HCT116 (cell line): ENCODE results near the gene UBE2M. TPM values are rescaled to one million over a fixed set of nuclear protein-coding genes. Genes with fewer than 3 reads are reported as not detected.

Source experiments
- ATAC-seq: fragments of 200-7000 bp; cut with Tn5 transposase; 2 replicates; pipeline ENCODE4 v1.9.1; 2020; ENCODE audit warnings: mild to moderate bottlenecking, moderate library complexity
- BruUV-seq: library from RNA; stranded (reverse); fragments of 400-500 nt; replicated peaks from 2 replicates; lab custom pipeline; 2021; lab: Mats Ljungman, UMichigan
- CTCF ChIA-PET: fragments of 300-600 bp; sonication (Branson Sonifier 250); formaldehyde crosslinking; loops from one replicate; lab custom pipeline; 2021; ENCODE audit warnings: antibody characterized with exemption; lab: Charles Lee
- POLR2A ChIA-PET: fragments of 300-600, 350-600 bp; sonication (Branson Sonifier 250); formaldehyde crosslinking; loops from one replicate; lab custom pipeline; 2021; ENCODE audit warnings: antibody characterized with exemption; lab: Charles Lee
- RAD21 ChIA-PET, 2 experiments: fragments of 300-600 bp; sonication (Branson Sonifier 250); formaldehyde crosslinking; loops; one replicate each; lab custom pipeline; 2023; ENCODE audit warnings: low total read pairs in 2 of 2; ENCODE audit not compliant: uncharacterized antibody in 2 of 2, unreplicated experiment in 2 of 2, low non-redundant PET in 1 of 2; lab: Charles Lee
- DNase-seq: peaks from one replicate; pipeline ENCODE4 v3.0.0-alpha.2; 2010; ENCODE audit warnings: low read depth, low spot score
- H2AFZ ChIP-seq: fragments of 200-600 bp; shearing (Covaris generic), sonication (generic); 2 replicates; pipeline ENCODE4 v1.6.1; 2017; ENCODE audit warnings: low read depth, mixed run types, mixed read lengths, antibody characterized with exemption, low read length; ENCODE audit not compliant: poor library complexity, severe bottlenecking
- H3K27ac ChIP-seq: 2 replicates; pipeline ENCODE4 v1.5.1; 2012; ENCODE audit warnings: low read depth, low read length
- H3K27me3 ChIP-seq: fragments of 200-600 bp; sonication (generic); 2 replicates; pipeline ENCODE4 v1.6.1; 2016; ENCODE audit warnings: mixed run types, low read length, mixed read lengths; ENCODE audit not compliant: insufficient read depth
- H3K36me3 ChIP-seq, 2 experiments: fragments of 200-500 bp in 1 of 2; fragments of 200-600 bp in 1 of 2; sonication (Bioruptor generic) in 1 of 2; sonication (generic) in 1 of 2; 2 replicates each; pipeline versions ENCODE4 v1.5.1 to v1.6.1; 2014 to 2016; ENCODE audit warnings: low read length in 2 of 2, inconsistent platforms in 1 of 2, mixed read lengths in 1 of 2, mixed run types in 1 of 2; ENCODE audit not compliant: insufficient read depth in 2 of 2, control insufficient read depth in 1 of 2
- H3K4me1 ChIP-seq, 2 experiments: fragments of 200-600 bp in 1 of 2; sonication (generic) in 1 of 2; 2 replicates each; pipeline versions ENCODE4 v1.5.1 to v1.6.1; 2012 to 2017; ENCODE audit warnings: low read length in 2 of 2, inconsistent platforms in 1 of 2, mild to moderate bottlenecking in 1 of 2, mixed read lengths in 1 of 2, mixed run types in 1 of 2, moderate library complexity in 1 of 2; ENCODE audit not compliant: insufficient read depth in 2 of 2, control insufficient read depth in 1 of 2
- H3K4me2 ChIP-seq: fragments of 200-600 bp; sonication (generic); 2 replicates; pipeline ENCODE4 v1.6.1; 2017; ENCODE audit warnings: mixed run types, low read length, mixed read lengths
- H3K4me3 ChIP-seq, 2 experiments: fragments of 200-600 bp in 1 of 2; sonication (generic) in 1 of 2; replicated peaks in 1 of 2; 2 replicates each; pipeline ENCODE4 v1.5.1; 2011 to 2016; ENCODE audit warnings: low read length in 2 of 2, control low read depth in 1 of 2, low read depth in 1 of 2, mild to moderate bottlenecking in 1 of 2, mixed read lengths in 1 of 2, mixed run types in 1 of 2
- H3K79me2 ChIP-seq: fragments of 200-600 bp; sonication (generic); 2 replicates; pipeline ENCODE4 v1.6.1; 2017; ENCODE audit warnings: mild to moderate bottlenecking, mixed run types, low read length, moderate library complexity, mixed read lengths; ENCODE audit not compliant: insufficient read depth
- H3K9ac ChIP-seq: fragments of 200-600 bp; sonication (generic); 2 replicates; pipeline ENCODE4 v1.6.1; 2016; ENCODE audit warnings: low read length, mixed read lengths
- H3K9me2 ChIP-seq: fragments of 200-600 bp; sonication (generic), shearing (Covaris generic); 2 replicates; pipeline ENCODE4 v1.6.1; 2017; ENCODE audit warnings: mixed run types, mild to moderate bottlenecking, moderate library complexity; ENCODE audit not compliant: insufficient read depth
- H3K9me3 ChIP-seq, 2 experiments: fragments of 200-500 bp in 1 of 2; fragments of 200-600 bp in 1 of 2; sonication (Bioruptor generic) in 1 of 2; sonication (generic) in 1 of 2; 2 replicates each; pipeline ENCODE4 v1.6.1; 2014 to 2017; ENCODE audit warnings: low read length in 2 of 2, mixed read lengths in 2 of 2, inconsistent platforms in 1 of 2, low read depth in 1 of 2, mild to moderate bottlenecking in 1 of 2, mixed run types in 1 of 2, moderate library complexity in 1 of 2; ENCODE audit not compliant: control insufficient read depth in 1 of 2, insufficient read depth in 1 of 2
- H4K20me1 ChIP-seq: fragments of 200-600 bp; sonication (generic), shearing (Covaris generic); 2 replicates; pipeline ENCODE4 v1.6.1; 2017; ENCODE audit warnings: mixed run types, mild to moderate bottlenecking, moderate library complexity; ENCODE audit not compliant: insufficient read depth
- CBX3 ChIP-seq: IDR thresholded peaks from 2 replicates; pipeline ENCODE4 v1.6.1; 2012; ENCODE audit warnings: low read depth
- CTCF ChIP-seq, 3 experiments: fragments of 200-600 bp in 1 of 3; sonication (generic) in 1 of 3; IDR thresholded peaks in 2 of 3; conservative IDR thresholded peaks in 1 of 3; 2 replicates each; pipeline ENCODE4 v1.5.1; 2012 to 2017; ENCODE audit warnings: low read depth in 2 of 3, low read length in 2 of 3, antibody characterized with exemption in 1 of 3, borderline replicate concordance in 1 of 3, control low read depth in 1 of 3, mild to moderate bottlenecking in 1 of 3, mixed read lengths in 1 of 3, mixed run types in 1 of 3, moderate library complexity in 1 of 3; ENCODE audit not compliant: insufficient read depth in 1 of 3
- EZH2phosphoT487 ChIP-seq: fragments of 200-600 bp; IDR thresholded peaks from 2 replicates; pipeline ENCODE4 v1.6.1; 2018; ENCODE audit warnings: antibody characterized with exemption, borderline replicate concordance
- JUND ChIP-seq: IDR thresholded peaks from 2 replicates; pipeline ENCODE4 v1.6.1; 2012
- POLR2A ChIP-seq: IDR thresholded peaks from 2 replicates; pipeline ENCODE4 v1.7.0; 2011; ENCODE audit warnings: borderline replicate concordance; ENCODE audit not compliant: insufficient read depth, insufficient read length; ENCODE audit errors: extremely low read depth
- POLR2AphosphoS5 ChIP-seq: IDR thresholded peaks from 2 replicates; pipeline ENCODE4 v1.6.1; 2011; ENCODE audit warnings: mild to moderate bottlenecking, low read depth, low read length, moderate library complexity
- SRF ChIP-seq: IDR thresholded peaks from 2 replicates; pipeline ENCODE4 v1.6.1; 2012; ENCODE audit warnings: low read depth
- YY1 ChIP-seq: IDR thresholded peaks from 2 replicates; pipeline ENCODE4 v1.6.1; 2011; ENCODE audit warnings: low read length, low read depth, moderate library complexity, mild to moderate bottlenecking; ENCODE audit not compliant: insufficient replicate concordance; ENCODE audit errors: extremely low read depth
- ZNF274 ChIP-seq: fragments of 200-500 bp; sonication (Bioruptor generic); IDR thresholded peaks from 2 replicates; pipeline ENCODE4 v1.6.1; 2014; ENCODE audit warnings: mild to moderate bottlenecking, low read depth, low read length, inconsistent platforms
- intact Hi-C: fragments of 100-400 bp; cut with micrococcal nuclease; formaldehyde crosslinking; loops from 2 replicates; pipeline ENCODE4 v1.10.0; 2022
- total RNA-seq: library from RNA; stranded (reverse); gene quantifications from one replicate; pipeline ENCODE4 v1.2.1, GENCODE V29; 2021; ENCODE audit not compliant: unreplicated experiment

Gene UBE2M
- total RNA-seq, 1 experiment from 2014 or later = 120 TPM

GRCh38 chr19:58572818-58573657 lies 14.6 kb upstream of the UBE2M start, which contains the start of gene MZF1 (continued):
- no peak; the same call in 1 of the 2 replicates for TF ChIP-seq SRF
- TF ChIP-seq YY1 = peak; percentile 83
- TF ChIP-seq EZH2phosphoT487 = no peak
- no peak for TF ChIP-seq JUND
- TF ChIP-seq ZNF274 = no peak

GRCh38 chr19:58572026-58572817 lies 13.8 kb upstream of the UBE2M start:
- Histone ChIP-seq H3K27me3 (no peaks in the 10 kb centered on the region), H3K27ac (peak overlapping the region; percentile 91), H3K4me3 (peak overlapping the region; percentile 78 to 86), H3K79me2 (peaks cover 12% of the 10 kb centered on the region; the same call in 1 of the 2 replicates), H3K9me2 (no peaks in the 10 kb centered on the region), H3K36me3 (peaks cover 0 to 14% of the 10 kb centered on the region in 2 experiments; a peak in 1 of 4 replicates), H3K4me2 (peak overlapping the region; percentile 100), H3K9me3 (no peaks in the 10 kb centered on the region), H3K4me1 (peaks cover 12 to 28% of the 10 kb centered on the region in 2 experiments), H2AFZ (no peak overlapping the region), H4K20me1 (no peaks in the 10 kb centered on the region), H3K9ac (peak overlapping the region; percentile 82)
- BruUV-seq = no TSS peak
- POLR2A ChIA-PET = interaction anchor here (1.4 to 2.4 kb wide), 3 partner anchors 13 to 28 kb away, joined by 7 to 8 read pairs (median 7); partner anchors contain the start of genes CHMP2A and TRIM28
- CTCF ChIA-PET = interaction anchor here (0.7 to 1.0 kb wide), 2 partner anchors 10 to 52 kb away, joined by 3 to 4 read pairs; partner anchors contain the start of gene ZBTB45
- TF ChIP-seq CBX3 = no peak
- no peak for TF ChIP-seq SRF
- peak; percentile 80 for TF ChIP-seq YY1
- peak; percentile 68; the same call in 1 of the 2 replicates for TF ChIP-seq POLR2AphosphoS5
- no peak for TF ChIP-seq EZH2phosphoT487
- TF ChIP-seq POLR2A = no peak
- TF ChIP-seq CTCF (IDR thresholded peaks at IDR 0.05 in 2 of 3, conservative IDR thresholded peaks at IDR 0.05 in 1 of 3; ENCODE audit: borderline replicate concordance in 1 of 3, insufficient read depth in 1 of 3, low read depth in 2 of 3, low read length in 2 of 3) = no peak
- no peak for TF ChIP-seq ZNF274
- RAD21 ChIA-PET = no interaction called here
- ATAC-seq (no peak), DNase-seq (no peak)
- intact Hi-C loops = loop anchor here (2.0 kb wide), 1 partner anchor 51 kb away; no protein-coding TSS in a partner anchor
